Left colon (tissue), 2 donors: Measurements from ENCODE around the gene MARK2. TPM values are rescaled to one million over a fixed set of nuclear protein-coding genes. Genes with fewer than 3 reads are reported as not detected.
"Not testable (repeated sequence)": the region's sequence is repeated elsewhere in the genome, so short reads cannot be mapped to it uniquely, and the experiment has no call there.

Experiments
- ATAC-seq: fragments of 200-7000 bp; cut with Tn5 transposase; one replicate; pipeline ENCODE4 v1.9.1; 2020; ENCODE audit warnings: mild to moderate bottlenecking, moderate library complexity
- DNase-seq, 2 donors: peaks; one replicate each; pipeline ENCODE4 v3.0.0-alpha.2; 2020
- intact Hi-C, 2 donors: fragments of 100-400 bp; cut with DNase I in 1 of 2; cut with micrococcal nuclease in 1 of 2; formaldehyde crosslinking; loops; one replicate each; pipeline versions ENCODE4 v1.11.2 to v1.14.0; 2022; cut with DNase I, micrococcal nuclease
- long read RNA-seq: library from polyadenylated mRNA; unstranded; transcript quantifications from one replicate; pipeline ENCODE4 v2.0.0, GENCODE V29; 2021
- total RNA-seq, 2 donors: library from RNA; stranded (reverse); fragmentation: NEBNext Ultra II Directional; extraction: Animal tissue kit (Norgen Biotek cat#: 25700); gene quantifications; one replicate each; pipeline ENCODE4 v1.2.1, GENCODE V29; 2021
- donor health status: DM: no; HTN: no; CAD: no.
- donor health status: DM: yes; HTN: yes; CAD: no.

Gene MARK2
- 100 to 1,000 TPM in 1 of 2 donors, 10 to 100 TPM in 1; 91.8 to 100 TPM for total RNA-seq
- long read RNA-seq, transcript MARK2-209 (18 exons, 2,862 nt): major isoform, 5 of 41 reads
- long read RNA-seq, partial matches to known transcripts: 28 of 41 reads
- long read RNA-seq, other reads (novel, unspliced or antisense): 7 of 41 reads

GRCh38 chr11:63838678-63839507 is at the start of gene MARK2:
Gene MARK2 (plus strand): TSS chr11:63839110. CDS start chr11:63839507, 397 bp downstream.
- peak; percentile 96 to 100 for DNase-seq
- ATAC-seq: peak; percentile 78
- intact Hi-C loops: loop anchor here (5.0 to 10.0 kb wide), 2 partner anchors 108 to 316 kb away; no protein-coding TSS in a partner anchor

GRCh38 chr11:63791495-63792167 is 47.3 kb upstream of the MARK2 start:
- DNase-seq (no peak), ATAC-seq (no peak)
- intact Hi-C loops: no loop called here

DNA sequence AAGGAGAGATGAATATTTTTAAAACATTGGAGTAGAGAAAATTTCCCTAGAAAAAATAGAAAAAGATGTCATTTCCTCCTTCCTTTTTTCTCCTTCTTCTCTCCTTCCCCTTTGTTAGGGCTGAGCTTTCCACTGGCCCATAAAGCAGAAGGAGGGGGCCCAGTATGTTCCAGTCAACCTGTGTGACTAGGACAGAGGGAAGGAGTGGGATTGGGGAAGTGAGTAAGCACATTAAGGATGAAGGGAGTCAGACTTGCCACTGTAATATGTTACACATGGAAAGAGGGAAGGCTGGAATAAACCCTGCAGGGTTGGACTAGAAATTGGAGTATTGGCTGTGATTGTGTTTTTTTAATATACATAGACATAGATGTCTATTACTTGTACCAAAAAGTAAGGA is 45.7 kb upstream of the MARK2 start:
- no peak for DNase-seq
- intact Hi-C loops: no loop called here
- ATAC-seq: no peak

GRCh38 chr11:63795066-63795465 is 43.8 kb upstream of the MARK2 start:
- ATAC-seq: no peak
- intact Hi-C loops: no loop called here
- DNase-seq: no peak

- ATAC-seq (no peak), DNase-seq (no peak)
- intact Hi-C loops: no loop called here
These were observed 38.0 kb upstream of the MARK2 start for GRCh38 chr11:63800921-63801320.

GRCh38 chr11:63802637-63803414 is 36.1 kb upstream of the MARK2 start:
- ATAC-seq (peak; percentile 21), DNase-seq (no peak)
- intact Hi-C loops: no loop called here

- DNase-seq (peak; percentile 37 to 76), ATAC-seq (peak; percentile 99)
- intact Hi-C loops: no loop called here
These were observed 34.7 kb upstream of the MARK2 start for GRCh38 chr11:63804259-63804658.

DNA sequence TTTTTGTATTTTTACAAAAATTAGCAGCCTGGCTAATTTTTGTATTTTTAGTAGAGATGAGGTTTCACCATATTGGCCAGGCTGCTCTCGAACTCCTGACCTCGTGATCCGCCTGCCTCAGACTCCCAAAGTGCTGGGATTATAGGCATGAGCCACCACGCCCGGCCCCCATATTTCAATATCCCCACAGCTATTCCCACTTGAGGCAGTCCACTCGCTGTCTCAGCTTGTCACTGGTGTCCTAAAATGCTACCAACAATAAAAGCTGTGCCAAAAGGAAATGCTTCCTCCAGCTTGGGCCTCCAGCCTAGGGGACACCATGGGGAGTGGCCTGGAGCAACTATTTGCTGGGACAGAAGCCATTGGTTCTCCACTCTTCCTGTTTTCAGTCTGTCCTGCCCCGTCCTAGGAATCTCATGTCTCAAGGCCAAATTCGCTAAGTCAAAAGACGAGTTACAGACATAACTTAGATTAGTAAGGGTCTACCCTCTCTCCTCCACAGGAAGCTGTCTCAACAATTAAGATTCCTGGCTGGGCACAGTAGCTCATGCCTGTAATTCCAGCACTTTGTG is 33.0 kb upstream of the MARK2 start:
- intact Hi-C loops: no loop called here
- DNase-seq (no peak), ATAC-seq (no peak)

- intact Hi-C loops, DNase-seq, ATAC-seq: not testable (repeated sequence)
These were observed 28.5 kb upstream of the MARK2 start for GRCh38 chr11:63810383-63810782.

- intact Hi-C loops: no loop called here
These were observed 27.4 kb upstream of the MARK2 start for GRCh38 chr11:63811522-63811921.

GRCh38 chr11:63813035-63813562 is 25.8 kb upstream of the MARK2 start, which contains the start of gene SPINDOC:
Gene SPINDOC (plus strand): TSS chr11:63813456. CDS start chr11:63813687, 231 bp downstream.
- DNase-seq (peak; percentile 77 to 80), ATAC-seq (peak; percentile 94)
- intact Hi-C loops: no loop called here

More at GRCh38 chr11:63811522-63811921, 27.4 kb upstream of the MARK2 start:
- ATAC-seq (no peak), DNase-seq (no peak)

DNA sequence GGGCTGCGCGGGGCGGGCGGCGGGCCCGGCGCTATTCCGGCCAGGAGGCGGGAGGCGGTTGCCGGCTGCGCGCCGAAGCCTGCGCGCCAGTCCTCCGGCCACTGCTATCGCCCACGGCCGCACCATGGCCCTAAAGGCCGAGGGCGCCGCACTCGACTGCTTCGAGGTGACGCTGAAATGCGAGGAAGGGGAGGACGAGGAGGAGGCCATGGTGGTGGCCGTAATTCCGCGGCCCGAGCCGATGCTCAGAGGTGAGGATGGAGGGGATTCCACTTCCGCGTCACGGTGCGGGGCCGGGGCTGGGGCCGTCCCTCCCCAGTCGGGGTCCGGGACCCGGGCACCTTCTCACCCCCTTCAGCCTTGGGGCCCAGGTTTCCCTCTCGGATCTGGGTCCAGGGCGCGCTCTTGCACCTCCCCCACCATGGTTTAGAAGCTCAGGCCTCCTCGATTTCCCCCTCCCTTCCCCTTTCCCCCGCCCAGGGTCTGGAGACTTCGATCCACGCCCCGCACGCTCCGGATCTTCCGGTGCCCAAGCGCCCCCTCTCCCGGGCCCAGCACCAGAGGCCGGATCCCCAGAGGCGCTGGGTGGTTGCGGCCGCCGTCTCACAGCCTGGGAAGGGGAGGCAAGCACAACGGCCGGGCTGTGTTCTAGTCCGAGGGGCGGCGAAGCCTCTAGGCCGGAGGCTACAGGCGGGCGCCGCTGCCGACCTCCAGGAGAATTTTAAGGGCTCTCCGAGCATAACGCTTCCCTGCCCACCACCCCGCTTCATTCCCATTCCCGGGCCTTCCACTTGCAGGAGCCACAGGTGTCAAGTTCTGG is 25.1 kb upstream of the MARK2 start:
- ATAC-seq: peak; percentile 39
- intact Hi-C loops: no loop called here
- DNase-seq: peak; percentile 56

DNA sequence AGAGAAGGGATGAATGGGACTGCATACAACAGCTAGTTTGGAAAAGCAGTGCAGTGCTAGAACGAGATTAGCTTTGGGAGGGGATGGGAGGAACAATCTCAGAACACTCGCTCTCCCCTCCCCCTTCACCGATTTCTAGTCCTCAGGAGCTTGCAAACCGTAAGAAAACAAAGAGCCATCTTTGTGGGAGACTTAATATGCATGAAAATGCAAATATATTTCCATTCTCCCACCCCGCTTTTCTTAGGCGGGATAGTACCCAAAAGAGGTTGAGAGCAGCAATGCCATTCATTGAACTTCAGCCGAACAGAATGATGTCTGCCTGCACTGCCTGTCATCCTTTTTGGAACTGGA is 24.6 kb upstream of the MARK2 start:
- peak; percentile 2 for ATAC-seq
- DNase-seq: no peak
- intact Hi-C loops: no loop called here

- ATAC-seq: no peak
- DNase-seq: no peak
- intact Hi-C loops: no loop called here
These were observed 22.7 kb upstream of the MARK2 start for GRCh38 chr11:63816166-63816565.

- intact Hi-C loops: no loop called here
- ATAC-seq (no peak), DNase-seq (no peak)
These were observed 22.2 kb upstream of the MARK2 start for GRCh38 chr11:63816732-63817131.

DNA sequence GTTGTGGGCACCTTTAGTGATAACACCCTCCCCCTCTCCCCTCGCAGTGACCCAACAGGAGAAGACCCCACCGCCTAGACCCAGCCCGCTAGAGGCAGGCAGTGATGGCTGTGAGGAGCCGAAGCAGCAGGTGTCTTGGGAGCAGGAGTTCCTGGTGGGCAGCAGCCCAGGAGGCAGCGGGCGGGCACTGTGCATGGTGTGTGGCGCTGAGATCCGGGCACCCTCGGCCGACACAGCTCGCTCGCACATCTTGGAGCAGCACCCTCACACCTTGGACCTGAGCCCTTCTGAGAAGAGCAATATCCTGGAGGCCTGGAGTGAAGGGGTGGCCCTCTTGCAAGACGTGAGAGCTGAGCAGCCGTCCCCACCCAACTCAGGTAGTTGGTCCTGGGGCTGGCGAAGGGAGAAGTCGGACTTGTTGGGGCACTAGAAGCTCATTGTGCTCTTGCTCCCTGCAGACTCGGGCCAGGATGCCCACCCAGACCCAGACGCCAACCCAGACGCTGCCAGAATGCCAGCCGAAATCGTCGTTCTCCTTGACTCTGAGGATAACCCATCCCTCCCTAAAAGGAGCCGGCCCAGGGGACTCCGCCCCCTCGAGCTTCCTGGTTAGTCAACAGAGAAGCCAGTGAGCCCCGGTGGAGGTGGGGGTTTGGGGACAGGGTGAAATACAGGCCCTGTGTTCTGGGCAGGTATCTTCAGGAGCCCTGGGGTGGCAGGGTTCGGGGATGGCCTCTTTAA is 21.0 kb upstream of the MARK2 start:
- DNase-seq: no peak
- no peak for ATAC-seq
- intact Hi-C loops: no loop called here

DNA sequence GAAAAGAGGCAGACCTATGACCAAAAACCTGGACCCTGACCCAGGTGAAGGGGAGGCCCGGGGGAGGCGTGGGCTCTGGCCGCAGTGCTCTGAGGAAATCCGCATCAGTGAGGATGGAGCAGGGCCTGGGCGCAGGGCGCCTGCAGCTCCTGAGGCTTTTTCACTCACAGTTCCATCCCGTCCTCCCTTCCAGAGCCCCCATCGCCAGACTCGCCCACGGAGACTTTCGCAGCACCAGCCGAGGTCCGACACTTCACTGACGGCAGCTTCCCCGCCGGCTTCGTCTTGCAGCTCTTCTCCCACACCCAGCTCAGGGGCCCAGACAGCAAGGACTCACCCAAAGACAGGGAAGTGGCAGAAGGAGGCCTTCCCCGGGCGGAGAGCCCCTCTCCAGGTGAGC is 20.3 kb upstream of the MARK2 start:
- intact Hi-C loops: no loop called here
- no peak for ATAC-seq

More for the DNA sequence above, 20.3 kb upstream of the MARK2 start:
- DNase-seq: no peak
